Activated naive CD8-positive, alpha-beta T cell treated with anti-CD3 and anti-CD28 coated beads, Interleukin-2, amount 10 ng/mL, durations not matched to agents 7 days and 5 days (primary cell): ENCODE measurements around the gene TGFB1I1. TPM values are rescaled to one million over a fixed set of nuclear protein-coding genes. Genes with fewer than 3 reads are reported as not detected.

Experiments used
- ATAC-seq: fragments of 150-1000 bp; cut with Tn5 transposase; one replicate; pipeline ENCODE4 v1.10.0; 2021; ENCODE audit warnings: low read depth, moderate library complexity
- POLR2A ChIA-PET: fragments of 350-600 bp; sonication (Branson Sonifier 250); formaldehyde crosslinking; loops from one replicate; lab custom pipeline; 2021; ENCODE audit warnings: antibody characterized with exemption; lab: Charles Lee
- DNase-seq: peaks from one replicate; pipeline ENCODE4 v3.0.0; 2021
- H3K27ac Mint-ChIP-seq: one replicate; pipeline ENCODE4 v1.8.0; 2022; ENCODE audit warnings: mild to moderate bottlenecking, mixed read lengths
- H3K27me3 Mint-ChIP-seq: one replicate; pipeline ENCODE4 v1.8.0; 2022; ENCODE audit warnings: mild to moderate bottlenecking, moderate library complexity, mixed read lengths
- H3K36me3 Mint-ChIP-seq: one replicate; pipeline ENCODE4 v1.8.0; 2021; ENCODE audit warnings: mild to moderate bottlenecking, mixed read lengths
- H3K4me1 Mint-ChIP-seq: one replicate; pipeline ENCODE4 v1.8.0; 2021; ENCODE audit warnings: mixed read lengths
- H3K4me3 Mint-ChIP-seq: one replicate; pipeline ENCODE4 v1.8.0; 2022; ENCODE audit warnings: mild to moderate bottlenecking, moderate library complexity, mixed read lengths
- H3K9me3 Mint-ChIP-seq: one replicate; pipeline ENCODE4 v1.8.0; 2021; ENCODE audit warnings: mixed read lengths
- total RNA-seq, 2 experiments: library from RNA; stranded (reverse); gene quantifications; one replicate each; pipeline ENCODE4 v1.2.3, GENCODE V29; 2021

The TGFB1I1 gene
- total RNA-seq, 2 experiments from 2014 or later: 1.4 to 1.5 TPM

DNA sequence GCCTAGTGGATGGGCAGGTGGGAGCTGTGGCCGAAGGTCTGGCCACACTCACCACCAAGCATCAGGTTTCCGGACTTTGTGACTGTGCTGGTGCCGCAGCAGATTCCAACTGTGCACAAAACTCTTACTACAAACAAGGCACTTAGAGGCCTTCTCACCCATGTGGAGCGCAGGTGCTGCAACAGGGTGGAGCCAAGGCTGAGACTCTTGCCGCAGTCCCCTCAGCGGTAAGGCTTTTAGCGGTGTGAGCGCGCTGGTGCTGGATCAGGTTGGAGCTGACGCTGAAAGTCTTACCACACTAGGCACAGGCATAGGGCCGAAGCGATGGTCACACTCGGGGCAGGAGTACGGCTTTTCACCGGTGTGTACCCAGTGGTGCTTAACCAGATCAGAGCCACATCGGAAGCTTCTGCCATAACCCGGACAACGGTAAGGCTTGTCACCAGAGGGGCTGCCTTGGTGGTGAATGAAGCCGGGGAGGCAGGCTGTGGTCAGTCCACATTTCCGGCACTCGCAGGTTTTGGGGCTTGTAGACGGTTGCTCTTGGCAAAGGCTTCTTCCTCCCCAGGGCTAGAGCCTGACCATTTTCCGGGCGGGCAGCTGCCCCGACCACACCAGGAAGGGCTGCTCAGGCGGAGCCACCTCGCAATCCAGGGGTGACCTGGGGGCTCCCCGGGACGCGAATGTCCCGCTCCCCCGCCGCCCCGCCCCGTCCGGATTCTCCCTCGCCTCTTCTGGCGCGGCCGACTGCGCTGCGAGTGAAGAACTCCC, 13.7 kb upstream of the TGFB1I1 start:
- Mint-ChIP-seq H3K36me3 (peaks cover 13% of the 10 kb centered on the region), H3K27ac (peak overlapping the region; percentile 97), H3K9me3 (no peaks in the 10 kb centered on the region), H3K4me3 (peak overlapping the region; percentile 87), H3K4me1 (peaks cover 41% of the 10 kb centered on the region), H3K27me3 (no peaks in the 10 kb centered on the region)
- ATAC-seq: peak; percentile 31
- DNase-seq: peak; percentile 83
- POLR2A ChIA-PET: interaction anchor here (0.7 to 5.9 kb wide), 20 partner anchors 16 to 516 kb away, joined by 3 to 36 read pairs (median 7); partner anchors contain the start of genes FUS, KAT8, PYCARD and RUSF1

DNA sequence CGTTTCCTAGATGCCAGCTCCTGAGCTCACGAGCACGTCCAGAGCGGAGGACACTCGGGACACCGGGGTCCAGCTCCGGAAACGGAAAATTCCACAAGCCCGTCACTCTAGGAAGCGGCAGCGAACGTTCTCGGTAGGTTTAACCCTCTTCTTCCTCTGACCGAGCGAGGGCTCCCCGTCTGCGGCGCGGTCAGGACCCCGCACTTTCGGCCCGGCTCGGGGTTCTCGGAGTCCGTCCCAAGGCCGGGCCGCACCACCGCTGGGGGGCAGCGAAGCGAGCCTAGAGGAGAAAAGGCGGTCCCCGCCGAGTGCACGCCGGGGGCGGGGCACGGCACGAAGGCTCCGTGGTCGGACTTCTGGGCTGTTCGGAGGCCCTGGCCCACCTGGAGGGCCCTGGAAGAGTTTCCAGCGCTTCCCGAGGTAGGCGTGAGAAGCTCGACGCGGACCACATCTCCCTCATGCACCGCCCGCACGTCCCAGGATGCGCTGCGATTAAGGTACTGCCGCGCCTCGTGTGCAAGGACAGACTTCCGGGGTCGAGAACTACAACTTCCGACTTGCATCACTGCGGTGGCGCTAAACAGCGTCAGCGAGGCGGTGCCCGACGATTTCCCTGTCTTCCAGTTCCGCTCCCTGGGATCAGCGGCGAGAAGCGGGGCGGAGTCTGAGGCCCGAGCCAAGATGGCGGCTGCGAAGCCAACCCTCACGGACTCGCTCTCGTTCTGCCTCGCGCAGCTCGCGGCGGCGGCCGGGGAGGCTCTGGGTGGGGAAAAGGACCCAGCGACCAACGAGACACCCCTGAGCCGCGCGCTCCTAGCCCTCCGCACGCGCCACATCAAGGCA, 12.9 kb upstream of the TGFB1I1 start, which contains the start of gene ARMC5:
ARMC5 (plus strand) TSS at position 658 of the 843 bp plus-strand sequence; CDS start at position 682, 24 bp downstream.
- Mint-ChIP-seq H3K9me3 (no peaks in the 10 kb centered on the region), H3K36me3 (peaks cover 14% of the 10 kb centered on the region), H3K27ac (peak within 1 kb of the TSS; percentile 97), H3K4me1 (peaks cover 38% of the 10 kb centered on the region), H3K27me3 (no peaks in the 10 kb centered on the region), H3K4me3 (peak within 1 kb of the TSS; percentile 92)
- DNase-seq: peak; percentile 95
- ATAC-seq: peak; percentile 66
- POLR2A ChIA-PET: interaction anchor here (0.7 to 5.9 kb wide), 27 partner anchors 13 to 517 kb away, joined by 3 to 36 read pairs (median 5); partner anchors contain the start of genes FUS, KAT8, PYCARD and RUSF1

DNA sequence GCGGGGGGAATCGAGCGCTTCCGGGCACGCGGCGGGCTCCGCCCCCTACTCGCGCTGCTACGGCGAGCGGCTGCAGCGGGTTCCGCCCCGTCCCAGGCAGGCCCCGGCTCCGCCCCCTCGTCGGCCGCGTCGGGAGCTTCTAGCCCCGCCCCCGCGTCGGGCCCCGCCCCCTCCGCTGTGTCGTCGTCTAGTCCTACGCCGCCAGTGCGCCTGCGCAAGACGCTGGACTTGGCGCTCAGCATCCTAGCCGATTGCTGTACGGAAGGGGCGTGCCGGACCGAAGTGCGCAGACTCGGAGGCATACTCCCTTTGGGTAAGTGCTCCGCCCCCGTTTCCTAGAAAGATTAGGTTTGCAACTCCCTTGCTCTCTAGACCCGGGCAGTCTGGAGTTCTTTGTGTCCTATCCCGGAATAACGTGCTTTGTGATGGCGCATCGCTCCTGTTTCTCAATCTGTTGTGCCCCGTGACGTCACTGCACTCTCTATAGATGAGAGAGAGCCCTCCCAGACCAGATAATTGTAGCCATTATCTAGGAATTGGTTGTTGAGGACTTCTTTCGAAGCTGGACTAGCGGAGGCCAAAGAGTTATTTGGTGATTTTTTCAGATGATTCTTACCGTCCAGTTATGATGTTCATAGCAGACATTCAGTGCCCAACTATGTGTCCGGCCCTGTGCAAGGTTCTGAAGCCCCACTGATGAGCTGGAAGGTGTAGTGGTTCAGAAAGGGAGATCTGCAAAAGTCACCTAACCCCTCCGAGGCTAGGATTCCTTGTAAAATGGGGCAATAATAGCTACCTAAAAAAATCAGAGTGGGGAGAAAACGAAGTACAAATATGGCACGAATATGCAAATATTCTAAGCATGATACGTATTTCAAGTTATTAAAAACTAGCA, 12.0 kb upstream of the TGFB1I1 start:
- Mint-ChIP-seq H3K9me3 (no peaks in the 10 kb centered on the region), H3K4me3 (peak overlapping the region; percentile 92), H3K4me1 (peaks cover 36% of the 10 kb centered on the region), H3K36me3 (peaks cover 14% of the 10 kb centered on the region), H3K27ac (peak overlapping the region; percentile 97), H3K27me3 (no peaks in the 10 kb centered on the region)
- ATAC-seq (peak; percentile 72), DNase-seq (peak; percentile 100)
- POLR2A ChIA-PET: interaction anchor here (0.7 to 5.9 kb wide), 29 partner anchors 8 to 518 kb away, joined by 3 to 36 read pairs (median 5); partner anchors contain the start of genes FUS, KAT8, PYCARD and RUSF1

DNA sequence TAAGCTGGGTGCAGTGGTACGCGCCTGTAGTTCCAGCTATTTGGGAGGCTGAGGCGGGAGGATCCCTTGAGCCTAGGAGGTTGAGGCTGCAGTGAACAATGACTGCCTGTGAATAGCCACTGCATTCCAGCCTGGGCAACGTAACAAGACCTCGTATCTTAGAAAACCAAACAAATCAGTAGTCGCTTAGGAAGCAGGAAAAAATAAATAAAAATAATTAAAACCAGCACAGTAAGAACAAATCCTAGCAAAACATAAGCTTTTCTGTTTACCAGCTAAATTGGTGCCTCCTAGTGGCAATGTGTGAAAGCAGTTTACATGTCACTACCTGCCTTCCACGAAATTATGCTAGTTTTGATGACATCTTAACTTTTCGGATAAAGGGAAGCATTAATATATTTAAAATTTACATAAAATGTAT, 11.4 kb upstream of the TGFB1I1 start:
- Mint-ChIP-seq H3K27me3 (no peaks in the 10 kb centered on the region), H3K27ac (peak overlapping the region; percentile 92), H3K4me3 (peak overlapping the region; percentile 92), H3K4me1 (peaks cover 30% of the 10 kb centered on the region), H3K9me3 (no peaks in the 10 kb centered on the region), H3K36me3 (peaks cover 13% of the 10 kb centered on the region)
- DNase-seq (no peak), ATAC-seq (no peak)
- POLR2A ChIA-PET: interaction anchor here (0.7 to 5.9 kb wide), 19 partner anchors 9 to 475 kb away, joined by 3 to 36 read pairs (median 5); partner anchors contain the start of genes FUS, KAT8, RUSF1 and ZNF267

DNA sequence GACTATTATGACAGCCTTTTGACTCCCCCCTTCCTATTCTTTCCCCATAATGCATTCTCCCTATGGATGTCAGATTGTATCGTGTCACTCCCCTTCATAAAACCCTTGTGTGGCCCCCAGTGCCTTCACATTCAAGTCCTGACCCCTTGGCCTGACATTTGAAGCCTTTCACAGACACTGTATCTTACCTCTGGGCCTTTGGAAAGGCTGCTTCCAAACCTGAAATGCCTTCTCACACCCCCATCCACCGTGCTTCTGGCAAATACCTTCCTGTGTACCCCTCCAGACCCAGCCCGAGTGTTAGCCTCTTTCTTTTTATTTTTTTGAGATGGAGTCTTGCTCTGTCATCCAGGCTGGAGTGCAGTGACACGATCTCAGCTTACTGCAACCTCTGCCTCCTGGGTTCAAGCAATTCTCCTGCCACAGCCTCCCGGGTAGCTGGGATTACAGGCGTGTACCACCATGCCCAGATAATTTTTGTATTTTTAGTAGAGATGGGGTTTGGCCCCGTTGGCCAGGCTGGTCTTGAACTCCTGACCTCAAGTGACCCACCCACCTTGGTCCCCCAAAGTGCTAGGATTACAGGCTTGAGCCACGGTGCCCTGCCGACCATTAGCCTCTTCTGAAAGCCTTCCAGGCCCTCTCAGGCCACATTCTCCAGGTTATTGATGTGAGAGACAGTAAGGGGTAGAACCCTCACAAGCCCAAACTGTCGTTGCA, 10.6 kb upstream of the TGFB1I1 start:
- H3K9me3 Mint-ChIP-seq: no peaks in the 10 kb centered on the region
- H3K36me3 Mint-ChIP-seq: peaks cover 12% of the 10 kb centered on the region
- POLR2A ChIA-PET: interaction anchor here (0.7 to 5.9 kb wide), 14 partner anchors 10 to 412 kb away, joined by 3 to 36 read pairs (median 11); partner anchors contain the start of genes FUS, KAT8, RUSF1 and ZNF267
- H3K27ac Mint-ChIP-seq: peak overlapping the region; percentile 69
- H3K4me1 Mint-ChIP-seq: peaks cover 25% of the 10 kb centered on the region
- no peaks in the 10 kb centered on the region for H3K27me3 Mint-ChIP-seq
- DNase-seq (no peak), ATAC-seq (no peak)
- H3K4me3 Mint-ChIP-seq: peak overlapping the region; percentile 1

DNA sequence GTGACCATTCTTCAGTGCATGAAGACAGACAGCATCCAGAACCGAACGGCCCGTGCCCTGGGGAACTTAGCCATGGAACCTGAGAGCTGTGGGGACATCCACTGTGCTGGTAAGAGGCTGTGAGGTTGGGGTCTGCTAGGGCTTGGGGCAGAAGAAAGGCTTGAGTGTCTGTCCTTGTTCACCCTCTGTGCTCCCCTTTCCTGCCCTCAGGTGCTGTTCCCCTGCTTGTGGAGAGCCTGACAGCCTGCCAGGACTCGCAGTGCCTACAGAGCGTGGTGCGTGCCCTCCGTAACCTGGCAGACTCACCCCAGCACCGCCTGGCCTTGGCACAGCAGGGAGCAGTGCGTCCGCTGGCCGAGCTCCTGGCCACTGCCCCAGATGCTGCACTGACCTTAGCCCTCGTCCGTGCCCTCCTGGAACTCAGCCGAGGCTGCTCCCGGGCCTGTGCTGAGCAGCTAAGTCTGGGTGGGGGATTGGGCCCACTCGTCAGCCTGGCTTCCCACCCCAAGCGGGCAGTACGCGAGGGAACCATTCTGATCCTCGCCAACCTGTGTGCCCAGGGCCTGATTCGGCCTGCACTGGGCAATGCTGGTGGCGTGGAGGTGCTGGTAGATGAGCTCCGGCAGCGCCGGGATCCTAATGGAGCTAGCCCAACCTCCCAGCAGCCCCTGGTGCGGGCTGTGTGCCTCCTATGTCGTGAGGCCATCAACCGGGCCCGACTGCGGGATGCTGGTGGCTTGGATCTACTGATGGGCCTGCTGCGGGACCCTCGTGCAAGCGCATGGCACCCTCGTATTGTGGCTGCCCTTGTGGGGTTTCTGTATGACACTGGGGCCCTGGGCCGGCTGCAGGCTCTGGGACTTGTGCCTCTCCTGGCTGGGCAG, 9.8 kb upstream of the TGFB1I1 start:
- POLR2A ChIA-PET: no interaction called here
- H3K9me3 Mint-ChIP-seq: no peaks in the 10 kb centered on the region
- H3K36me3 Mint-ChIP-seq: peaks cover 10% of the 10 kb centered on the region
- no peak overlapping the region for H3K27ac Mint-ChIP-seq
- DNase-seq (no peak), ATAC-seq (no peak)
- H3K4me1 Mint-ChIP-seq: peaks cover 25% of the 10 kb centered on the region
- H3K4me3 Mint-ChIP-seq: no peak overlapping the region
- H3K27me3 Mint-ChIP-seq: no peaks in the 10 kb centered on the region

DNA sequence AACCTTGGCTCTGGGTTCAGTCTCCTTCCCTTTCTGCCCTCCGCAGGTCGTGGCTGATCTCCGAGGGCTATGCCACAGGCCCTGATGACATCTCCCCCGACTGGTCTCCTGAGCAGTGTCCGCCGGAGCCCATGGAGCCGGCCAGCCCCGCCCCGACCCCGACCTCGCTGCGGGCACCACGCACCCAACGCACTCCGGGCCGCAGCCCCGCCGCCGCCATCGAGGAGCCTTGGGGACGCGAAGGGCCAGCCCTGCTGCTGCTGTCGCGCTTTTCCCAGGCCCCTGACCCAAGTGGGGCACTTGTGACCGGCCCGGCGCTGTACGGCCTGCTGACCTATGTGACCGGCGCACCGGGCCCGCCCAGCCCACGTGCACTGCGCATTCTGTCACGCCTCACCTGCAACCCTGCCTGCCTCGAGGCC, 7.6 kb upstream of the TGFB1I1 start:
- peaks cover 10% of the 10 kb centered on the region for H3K36me3 Mint-ChIP-seq
- POLR2A ChIA-PET: interaction anchor here (0.6 kb wide), 1 partner anchor 22 kb away, joined by 3 read pairs; the partner anchor contains the start of gene ZNF843
- ATAC-seq (no peak), DNase-seq (no peak)
- no peaks in the 10 kb centered on the region for H3K9me3 Mint-ChIP-seq
- peaks cover 31% of the 10 kb centered on the region for H3K4me1 Mint-ChIP-seq
- no peak overlapping the region for H3K4me3 Mint-ChIP-seq
- H3K27me3 Mint-ChIP-seq: no peaks in the 10 kb centered on the region
- H3K27ac Mint-ChIP-seq: no peak overlapping the region

DNA sequence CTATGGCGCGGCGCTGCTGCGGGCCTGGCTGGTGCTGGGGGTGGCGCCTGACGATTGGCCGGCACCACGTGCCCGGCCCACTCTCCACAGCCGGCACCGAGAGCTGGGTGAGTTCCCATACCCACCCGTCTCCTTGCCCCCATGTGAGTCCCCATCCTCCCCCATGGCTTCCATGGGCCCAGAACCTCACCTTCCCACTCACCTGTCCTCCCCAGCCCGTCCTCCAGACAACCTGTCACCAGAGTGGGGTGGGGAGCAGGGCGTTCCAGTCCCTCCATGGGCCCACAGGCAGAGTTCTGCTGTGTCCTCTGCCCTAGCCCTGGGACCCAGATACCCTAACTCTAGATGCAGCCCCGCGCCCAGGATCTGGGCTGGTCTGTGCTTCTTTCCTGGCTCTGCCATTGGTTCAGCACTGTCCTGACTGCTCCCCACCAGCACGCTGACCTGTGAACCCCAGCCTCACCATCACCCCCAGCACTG, 7.1 kb upstream of the TGFB1I1 start:
- DNase-seq (no peak), ATAC-seq (no peak)
- Mint-ChIP-seq H3K9me3 (no peaks in the 10 kb centered on the region), H3K36me3 (peaks cover 10% of the 10 kb centered on the region), H3K27ac (peak overlapping the region; percentile 48), H3K4me3 (no peak overlapping the region), H3K4me1 (peaks cover 30% of the 10 kb centered on the region), H3K27me3 (no peaks in the 10 kb centered on the region)
- POLR2A ChIA-PET: no interaction called here

DNA sequence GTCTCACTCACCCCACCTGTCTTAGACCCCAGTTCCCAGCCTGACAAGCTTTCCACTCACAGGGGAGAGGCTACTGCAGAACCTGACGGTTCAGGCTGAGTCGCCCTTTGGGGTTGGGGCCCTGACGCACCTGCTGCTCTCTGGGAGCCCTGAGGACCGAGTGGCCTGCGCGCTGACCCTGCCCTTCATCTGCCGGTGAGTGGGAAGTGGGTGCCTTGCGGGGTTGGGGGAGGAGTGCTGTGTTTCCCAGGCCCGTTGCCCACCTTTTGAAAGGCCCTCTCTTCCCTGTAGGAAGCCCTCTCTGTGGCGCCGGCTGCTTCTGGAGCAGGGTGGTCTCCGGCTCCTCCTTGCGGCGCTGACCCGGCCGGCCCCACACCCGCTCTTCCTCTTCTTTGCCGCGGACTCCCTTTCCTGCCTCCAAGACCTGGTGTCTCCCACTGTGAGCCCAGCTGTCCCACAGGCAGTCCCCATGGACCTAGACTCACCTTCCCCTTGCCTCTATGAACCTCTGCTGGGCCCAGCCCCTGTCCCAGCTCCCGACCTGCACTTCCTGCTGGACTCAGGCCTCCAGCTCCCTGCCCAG, 6.1 kb upstream of the TGFB1I1 start:
- POLR2A ChIA-PET: interaction anchor here (0.5 kb wide), 1 partner anchor 696 kb away, joined by 3 read pairs; no protein-coding TSS in a partner anchor
- Mint-ChIP-seq H3K27ac (peak overlapping the region; percentile 25), H3K36me3 (peaks cover 10% of the 10 kb centered on the region), H3K9me3 (no peaks in the 10 kb centered on the region), H3K4me1 (peaks cover 21% of the 10 kb centered on the region), H3K4me3 (no peak overlapping the region), H3K27me3 (peaks cover 3% of the 10 kb centered on the region)
- DNase-seq (no peak), ATAC-seq (no peak)

DNA sequence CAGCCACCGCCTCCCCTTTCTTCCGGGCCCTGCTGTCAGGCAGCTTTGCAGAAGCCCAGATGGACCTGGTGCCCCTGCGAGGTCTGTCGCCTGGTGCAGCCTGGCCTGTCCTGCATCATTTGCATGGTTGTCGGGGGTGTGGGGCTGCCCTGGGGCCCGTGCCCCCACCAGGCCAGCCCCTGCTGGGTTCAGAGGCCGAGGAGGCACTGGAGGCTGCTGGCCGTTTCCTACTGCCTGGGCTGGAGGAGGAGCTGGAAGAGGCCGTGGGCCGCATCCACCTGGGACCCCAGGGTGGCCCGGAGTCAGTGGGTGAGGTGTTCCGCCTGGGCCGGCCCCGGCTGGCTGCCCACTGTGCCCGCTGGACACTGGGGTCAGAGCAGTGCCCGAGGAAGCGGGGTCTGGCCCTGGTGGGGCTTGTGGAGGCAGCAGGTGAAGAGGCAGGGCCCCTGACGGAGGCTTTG, 5.5 kb upstream of the TGFB1I1 start:
- Mint-ChIP-seq H3K9me3 (no peaks in the 10 kb centered on the region), H3K27ac (peak overlapping the region; percentile 78), H3K4me3 (no peak overlapping the region), H3K4me1 (peaks cover 17% of the 10 kb centered on the region), H3K27me3 (peaks cover 8% of the 10 kb centered on the region), H3K36me3 (peaks cover 10% of the 10 kb centered on the region)
- POLR2A ChIA-PET: interaction anchor here (0.5 kb wide), 1 partner anchor 697 kb away, joined by 3 read pairs; no protein-coding TSS in a partner anchor
- ATAC-seq (no peak), DNase-seq (no peak)
